HG03159 (cell line): ENCODE data around the gene FAH.

Source experiments
- ATAC-seq: cut with Tn5 transposase; IDR thresholded peaks from one replicate; pipeline ENCODE4 v1.9.1; 2021; ENCODE audit warnings: mild to moderate bottlenecking, moderate library complexity; ENCODE audit not compliant: unreplicated experiment

Gene FAH

DNA sequence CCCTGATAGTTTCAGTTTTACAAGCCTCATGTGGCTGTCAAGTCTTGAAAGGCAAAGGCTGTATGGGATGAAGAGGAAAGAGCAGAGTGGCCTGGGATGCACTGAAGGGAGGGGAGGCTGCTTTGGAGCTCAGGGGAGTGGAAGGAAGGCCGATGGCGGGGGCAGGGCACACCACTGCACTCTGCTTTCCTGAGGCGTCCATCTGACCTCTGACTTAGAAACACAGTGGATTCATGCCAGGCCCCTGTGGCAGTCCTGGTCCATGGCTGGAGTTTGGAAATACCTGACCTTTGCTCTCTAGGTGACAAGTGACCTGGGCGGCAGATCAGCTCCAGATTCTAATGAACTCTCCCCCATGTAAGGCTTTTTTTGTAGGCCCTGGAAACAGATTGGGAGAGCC, 19.0 kb downstream of the FAH start:
- ATAC-seq = no peak

DNA sequence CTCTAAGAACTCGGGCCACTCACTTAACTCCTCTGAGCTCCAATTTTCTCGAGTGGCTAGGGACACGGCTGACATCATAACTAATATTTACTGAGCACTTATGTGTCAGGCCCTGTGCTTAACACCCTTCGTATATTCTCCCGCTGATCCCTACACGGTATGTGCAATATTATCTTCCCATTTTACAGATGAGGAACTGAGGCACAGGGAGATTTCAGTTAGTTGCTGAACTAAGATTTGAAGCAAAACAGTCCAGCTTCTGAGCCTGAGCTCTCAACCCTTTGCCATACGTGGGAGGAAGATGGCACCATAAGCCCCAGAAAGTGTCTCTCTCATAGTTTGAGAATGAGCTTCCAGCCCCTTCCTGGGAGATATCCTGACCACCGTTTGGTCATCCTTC, 19.6 kb downstream of the FAH start:
- ATAC-seq = no peak

DNA sequence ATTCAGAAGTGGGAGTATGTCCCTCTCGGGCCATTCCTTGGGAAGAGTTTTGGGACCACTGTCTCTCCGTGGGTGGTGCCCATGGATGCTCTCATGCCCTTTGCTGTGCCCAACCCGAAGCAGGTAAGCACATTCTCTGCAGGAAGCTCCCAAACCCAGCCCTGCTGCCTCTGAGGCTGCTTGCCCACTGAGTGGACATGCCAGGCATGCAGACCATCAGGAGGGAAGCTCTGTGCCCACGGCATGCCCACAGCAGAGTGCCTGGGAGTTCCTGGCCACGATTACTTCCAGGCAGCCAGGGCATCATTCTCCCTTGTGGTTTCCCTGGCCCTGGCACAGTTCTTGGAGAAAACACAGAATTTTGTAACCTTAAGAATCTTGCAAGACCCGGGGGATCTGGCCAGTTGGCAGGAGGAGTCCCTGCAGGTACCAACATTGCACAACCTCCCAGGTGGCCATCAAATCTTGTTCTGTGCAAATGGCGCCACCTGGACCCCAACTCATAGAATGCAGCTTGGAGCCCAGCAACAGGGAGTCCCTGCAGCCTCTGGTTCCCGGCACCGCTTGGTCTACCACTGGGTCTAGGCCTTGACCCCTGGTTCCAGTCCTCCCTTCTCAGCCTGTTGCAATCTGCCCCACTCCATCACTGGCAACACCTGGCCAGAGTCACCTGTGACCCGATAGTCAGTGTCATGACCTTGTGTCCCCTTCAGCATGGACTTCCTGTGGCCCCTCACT, 20.4 kb downstream of the FAH start:
- ATAC-seq = peak; percentile 77

DNA sequence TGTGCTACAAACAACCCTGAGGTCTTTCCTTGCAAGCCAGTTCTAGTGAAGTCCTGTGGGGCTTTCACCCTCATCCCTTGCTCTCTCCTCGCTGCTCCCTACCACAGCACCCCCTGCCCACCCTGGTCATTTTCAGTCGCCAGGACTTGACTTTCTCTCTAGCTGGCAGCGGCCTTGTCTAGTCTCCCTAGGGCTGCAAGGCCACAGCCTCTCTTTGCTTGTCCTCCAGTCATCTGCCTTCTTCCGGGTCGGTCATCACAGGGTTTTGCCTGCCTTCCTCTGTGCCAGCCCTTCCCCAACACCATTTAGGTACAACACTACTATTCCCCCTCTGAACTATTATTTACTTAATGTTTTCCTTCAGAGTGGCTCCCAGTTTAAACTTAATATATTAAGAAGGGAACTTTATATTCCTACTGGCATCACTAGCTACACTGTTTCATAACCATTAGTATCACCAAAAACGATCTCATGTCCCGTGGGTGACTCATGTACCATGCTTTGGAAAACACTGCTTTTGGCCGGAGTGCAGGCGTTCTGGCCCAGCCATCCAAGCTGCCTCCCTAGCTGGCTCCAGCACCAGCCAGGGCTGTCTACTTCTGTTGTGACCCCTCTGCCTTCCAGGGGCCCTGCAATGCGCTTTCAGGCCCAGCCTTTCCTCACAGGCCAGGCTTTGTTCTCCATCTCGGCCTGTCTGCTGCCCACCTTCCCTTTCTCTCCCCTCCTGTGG, 21.4 kb downstream of the FAH start:
- no peak for ATAC-seq

DNA sequence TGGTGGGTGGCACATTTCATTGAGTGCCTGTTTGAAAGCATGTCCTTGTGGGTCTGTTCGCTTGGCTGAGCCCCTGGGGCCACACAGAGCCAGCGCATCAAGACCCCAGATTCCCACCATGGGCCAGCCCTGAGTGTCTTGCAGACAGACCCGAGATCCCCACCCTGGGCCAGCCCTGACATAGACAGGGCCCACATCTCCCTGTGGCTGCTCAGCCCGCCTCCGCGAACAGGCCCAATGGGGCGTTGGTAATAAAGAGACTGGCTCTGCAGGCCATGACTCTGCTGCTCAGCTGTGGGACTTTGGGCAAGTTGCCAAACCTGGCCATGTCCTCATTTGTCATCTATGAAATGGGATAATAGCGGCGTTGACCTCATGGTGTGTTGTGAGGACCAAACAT, 22.6 kb downstream of the FAH start:
- ATAC-seq = no peak

DNA sequence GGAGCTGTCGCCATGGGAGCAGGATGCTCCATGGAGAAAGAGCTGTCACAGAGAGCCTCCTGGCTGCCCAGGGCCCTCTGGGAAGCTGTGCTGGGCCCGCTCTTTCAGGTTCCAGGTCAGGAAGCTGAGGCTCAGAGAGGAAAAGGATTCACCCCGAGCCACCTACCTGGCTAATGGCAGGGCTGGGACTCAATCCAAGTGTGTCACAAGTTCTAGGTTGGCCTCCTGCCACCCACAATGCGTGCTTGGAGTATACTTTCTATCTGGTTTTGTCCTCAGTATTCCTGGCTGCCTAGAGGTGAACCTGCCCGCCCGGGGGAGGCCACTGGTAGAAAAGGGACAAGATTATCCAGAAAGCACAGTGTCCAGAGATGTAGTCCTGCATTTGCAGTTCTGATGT, 23.6 kb downstream of the FAH start:
- ATAC-seq = no peak

DNA sequence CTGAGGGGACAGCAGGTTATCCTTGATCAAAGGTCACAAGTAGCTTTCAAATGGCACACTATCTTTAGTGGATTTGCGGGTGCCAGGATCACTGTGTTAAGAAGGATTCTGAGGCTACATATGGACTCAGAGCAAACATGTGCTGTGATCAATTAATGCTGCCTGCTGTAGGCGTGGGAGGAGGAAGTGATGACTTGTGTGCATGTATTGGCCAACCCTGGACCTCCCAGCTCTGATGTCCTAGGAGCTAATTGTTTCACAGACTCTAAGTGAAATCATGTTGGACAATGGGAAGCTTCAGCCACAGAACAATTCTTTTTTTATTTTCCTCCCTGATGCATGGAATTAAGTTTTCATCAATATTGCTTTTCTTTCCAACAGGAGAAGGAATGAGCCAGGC, 24.4 kb downstream of the FAH start:
- ATAC-seq = no peak

DNA sequence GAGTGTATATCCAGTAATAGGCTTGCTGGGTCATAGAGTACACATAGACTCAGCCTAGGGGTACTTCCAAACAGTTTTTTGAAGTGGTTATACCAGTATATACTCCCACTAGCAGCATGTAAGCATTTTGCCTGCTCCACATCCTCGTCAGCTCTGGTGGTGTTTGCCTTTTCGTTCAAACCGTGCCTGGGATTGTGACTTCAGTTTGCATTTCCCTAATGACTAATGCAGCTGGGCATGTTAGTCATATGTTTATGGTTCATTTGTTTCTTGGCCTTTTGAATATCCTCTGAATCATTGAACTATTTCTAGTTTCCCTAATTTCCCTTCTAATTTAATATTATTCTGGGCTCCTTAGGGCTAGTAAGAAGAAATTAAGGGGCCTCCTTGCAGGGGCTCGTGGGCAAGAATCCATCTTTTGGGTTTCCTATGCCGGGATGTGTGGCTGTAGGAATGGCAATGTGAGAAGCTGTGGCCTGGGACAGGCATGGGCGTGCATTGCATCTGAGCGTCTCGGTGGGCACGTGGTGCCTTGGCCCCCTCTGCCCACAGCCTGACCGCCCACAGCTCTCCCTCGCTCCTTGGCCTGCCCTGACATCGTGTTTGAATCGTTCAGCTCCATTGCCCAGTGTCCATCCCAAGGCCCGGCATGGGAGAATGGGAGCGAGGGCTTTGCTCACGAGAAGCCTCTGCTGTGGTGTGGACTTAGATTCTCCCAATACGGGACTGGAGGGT, 26.4 kb downstream of the FAH start:
- ATAC-seq = no peak

DNA sequence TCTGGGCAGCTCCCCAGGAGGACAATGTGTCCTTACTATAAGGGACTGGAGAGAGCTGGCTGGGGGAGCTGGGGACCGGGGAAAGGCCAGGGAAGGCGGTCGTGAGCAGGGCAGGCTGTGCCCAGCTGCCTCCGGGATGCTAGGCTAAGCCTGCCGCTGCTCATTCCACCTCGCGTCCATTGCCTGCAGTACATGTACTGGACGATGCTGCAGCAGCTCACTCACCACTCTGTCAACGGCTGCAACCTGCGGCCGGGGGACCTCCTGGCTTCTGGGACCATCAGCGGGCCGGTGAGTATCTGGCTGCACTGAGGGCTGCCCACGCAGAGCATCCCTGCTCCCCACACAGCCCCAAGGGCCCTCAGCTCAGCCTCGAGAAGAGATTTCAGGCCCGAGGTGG, 27.1 kb downstream of the FAH start:
- no peak for ATAC-seq

DNA sequence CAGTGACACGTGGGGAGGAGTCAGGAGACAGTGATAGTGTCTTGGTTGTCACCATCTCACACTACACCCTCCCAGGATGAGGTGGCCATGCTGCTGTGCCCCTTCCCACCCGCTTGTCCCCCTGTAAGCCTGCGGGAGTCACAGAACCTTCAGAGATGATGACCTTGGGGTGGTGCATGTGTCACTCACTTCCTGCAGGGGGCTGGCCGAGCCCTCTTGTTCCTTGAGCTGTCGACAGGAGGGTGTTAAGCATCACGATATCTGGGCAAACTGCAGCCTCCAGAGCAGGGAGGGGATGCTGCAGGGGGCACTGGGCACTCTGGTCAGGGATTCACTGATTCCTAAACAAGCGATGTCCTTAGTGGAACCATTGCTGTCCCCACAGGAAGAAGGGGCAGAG, 27.7 kb downstream of the FAH start:
- no peak for ATAC-seq

DNA sequence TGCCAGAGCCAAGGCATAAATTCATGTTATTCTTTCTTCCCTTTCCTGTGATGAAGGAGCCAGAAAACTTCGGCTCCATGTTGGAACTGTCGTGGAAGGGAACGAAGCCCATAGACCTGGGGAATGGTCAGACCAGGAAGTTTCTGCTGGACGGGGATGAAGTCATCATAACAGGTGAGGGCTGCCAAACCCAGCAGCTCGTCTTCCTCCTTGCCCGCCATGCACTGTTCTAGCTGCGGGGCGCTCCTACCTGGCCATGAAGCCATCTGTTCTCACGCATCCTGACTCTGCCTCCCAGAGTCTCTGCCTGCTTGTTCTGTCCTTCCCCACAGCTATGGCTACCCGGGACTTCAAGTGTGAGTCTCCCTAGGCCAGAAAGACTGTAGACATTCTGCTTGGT, 28.2 kb downstream of the FAH start:
- ATAC-seq = no peak

DNA sequence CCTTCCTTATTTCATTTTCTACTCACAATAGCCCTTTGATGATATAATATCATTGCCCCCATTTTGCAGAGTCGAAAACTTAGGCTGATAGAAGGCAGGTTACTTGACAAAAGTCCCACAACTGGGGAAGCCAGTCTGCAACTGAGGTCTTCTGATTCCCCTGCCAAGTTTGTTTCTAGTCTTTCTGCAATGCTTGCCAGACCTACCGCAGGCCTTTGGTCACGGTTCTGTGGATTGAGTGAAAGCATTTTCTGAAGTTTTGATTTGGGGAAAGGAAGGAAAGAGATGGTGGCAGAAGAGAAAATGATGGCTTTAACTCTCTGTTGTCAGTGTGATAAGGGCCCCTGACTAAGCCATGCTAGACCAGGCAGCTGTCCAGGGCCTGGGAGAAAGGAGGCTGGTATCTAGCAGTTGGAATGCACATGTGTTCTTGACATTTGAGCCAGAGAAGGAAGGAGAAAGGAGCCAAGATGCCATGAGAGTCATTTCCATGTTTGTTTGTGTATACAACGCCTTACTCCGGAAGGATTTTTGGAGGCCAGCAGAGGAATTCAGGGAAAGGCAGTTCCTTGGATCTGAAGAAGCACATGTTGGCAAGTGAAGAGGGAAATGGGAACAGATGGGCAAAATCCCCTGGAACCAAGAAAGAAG, 29.9 kb downstream of the FAH start:
- no peak for ATAC-seq

DNA sequence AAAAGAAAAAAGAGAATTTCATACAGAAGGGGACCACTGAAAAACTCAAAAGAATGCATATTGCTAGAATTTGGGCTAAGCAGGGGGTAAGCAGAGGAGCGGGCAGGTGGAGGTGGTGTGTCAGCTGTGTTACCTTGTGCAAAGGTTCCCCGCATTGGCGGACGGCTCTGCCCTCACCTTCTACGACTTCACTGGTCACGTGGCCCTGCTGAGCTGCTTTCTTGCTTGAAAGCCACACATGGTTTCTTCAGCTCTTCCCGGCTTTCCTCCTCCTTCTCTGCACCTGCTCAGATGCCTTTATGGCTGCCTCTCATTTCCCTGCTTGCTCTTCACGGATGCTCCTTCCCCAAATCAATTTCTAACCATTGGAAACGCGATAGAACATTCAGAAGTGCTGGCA, 30.5 kb downstream of the FAH start:
- no peak for ATAC-seq

DNA sequence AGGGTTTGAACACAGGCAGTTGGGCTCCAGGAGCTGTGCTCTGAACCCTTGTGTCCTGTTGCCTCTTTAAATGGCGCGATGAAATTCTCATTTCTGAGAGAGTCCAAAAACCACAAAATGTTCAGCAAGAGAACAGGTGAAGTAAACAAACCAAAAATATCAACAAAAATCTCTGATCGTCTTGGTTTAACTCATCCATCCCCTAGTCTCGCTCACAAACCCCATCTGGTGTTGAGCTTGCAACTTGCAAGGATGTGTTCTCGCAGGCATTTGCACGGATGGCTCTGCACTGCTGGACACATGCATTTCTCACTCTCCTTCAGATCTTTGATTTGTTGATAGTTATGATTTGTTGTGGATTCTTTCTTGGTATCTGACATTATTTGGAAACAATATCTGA, 31.1 kb downstream of the FAH start:
- ATAC-seq = no peak

DNA sequence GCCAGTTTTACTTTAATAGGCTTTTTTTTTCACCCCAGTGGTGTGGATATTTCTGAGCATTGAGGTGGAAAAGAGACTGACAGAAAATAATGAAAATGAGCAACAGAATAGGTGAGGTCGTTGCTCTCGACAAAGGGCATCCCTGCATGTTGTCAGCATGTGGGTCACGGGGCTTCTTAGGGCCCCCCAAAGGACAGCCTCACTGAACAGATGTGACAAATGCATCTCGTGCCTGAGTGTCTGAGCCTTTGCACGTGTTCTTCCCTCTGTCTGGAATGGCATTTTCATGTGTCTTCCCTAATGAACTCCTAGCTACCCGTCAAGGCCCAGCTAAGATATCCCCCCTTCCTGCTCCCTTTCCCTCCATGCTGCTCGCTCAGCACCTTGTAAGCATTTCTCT, 31.8 kb downstream of the FAH start:
- ATAC-seq = no peak

DNA sequence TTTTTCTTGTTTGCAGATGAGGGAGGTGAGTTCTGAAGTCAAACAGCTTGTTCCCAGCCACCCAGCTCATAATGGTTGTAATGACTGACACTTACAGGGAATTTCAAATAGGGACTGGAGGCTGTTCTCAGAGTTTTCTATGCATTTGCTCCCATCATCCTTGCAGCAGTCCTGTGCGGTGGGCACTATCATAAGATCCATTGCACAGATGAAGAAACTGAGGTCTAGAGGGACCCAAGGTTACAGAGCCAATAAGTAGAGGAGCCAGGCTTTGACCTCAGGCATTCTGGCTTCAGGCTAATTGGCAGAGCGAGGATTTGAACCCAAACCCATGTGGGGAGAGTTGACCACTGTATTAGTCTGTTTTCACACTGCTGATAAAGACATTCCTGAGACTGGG, 32.4 kb downstream of the FAH start:
- no peak for ATAC-seq

DNA sequence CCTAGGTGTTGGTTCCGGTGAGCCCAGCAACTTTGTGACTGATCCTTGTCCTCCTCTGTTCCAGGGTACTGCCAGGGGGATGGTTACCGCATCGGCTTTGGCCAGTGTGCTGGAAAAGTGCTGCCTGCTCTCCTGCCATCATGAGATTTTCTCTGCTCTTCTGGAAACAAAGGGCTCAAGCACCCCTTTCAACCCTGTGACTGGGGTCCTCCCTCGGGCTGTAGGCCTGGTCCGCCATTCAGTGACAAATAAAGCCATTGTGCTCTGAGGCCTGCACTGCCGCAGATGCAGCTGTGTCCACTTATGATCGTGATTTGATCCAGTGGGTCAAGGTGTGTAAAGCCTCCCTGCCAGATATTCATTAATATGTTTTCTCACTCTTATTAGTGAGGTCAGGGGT, 33.3 kb downstream of the FAH start:
- ATAC-seq = no peak

DNA sequence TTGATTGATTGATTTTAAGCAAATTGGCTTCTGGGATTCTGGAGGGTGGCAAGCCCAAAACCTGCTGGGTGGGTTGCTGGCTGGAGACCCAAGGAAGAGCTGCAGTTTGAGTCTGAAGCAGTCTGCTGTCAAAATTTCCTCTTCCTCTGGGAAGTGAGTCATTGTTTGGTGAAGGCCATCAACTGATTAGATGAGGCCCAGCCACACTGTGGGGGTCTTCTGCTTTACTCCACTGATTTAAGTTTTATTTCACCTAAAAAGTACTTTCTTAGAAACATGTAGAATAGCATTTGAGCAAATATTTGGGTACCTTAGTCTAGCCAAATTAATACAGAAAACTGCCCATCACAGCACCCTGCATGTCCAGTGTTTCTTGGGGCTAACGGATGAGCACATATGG, 33.8 kb downstream of the FAH start:
- no peak for ATAC-seq

DNA sequence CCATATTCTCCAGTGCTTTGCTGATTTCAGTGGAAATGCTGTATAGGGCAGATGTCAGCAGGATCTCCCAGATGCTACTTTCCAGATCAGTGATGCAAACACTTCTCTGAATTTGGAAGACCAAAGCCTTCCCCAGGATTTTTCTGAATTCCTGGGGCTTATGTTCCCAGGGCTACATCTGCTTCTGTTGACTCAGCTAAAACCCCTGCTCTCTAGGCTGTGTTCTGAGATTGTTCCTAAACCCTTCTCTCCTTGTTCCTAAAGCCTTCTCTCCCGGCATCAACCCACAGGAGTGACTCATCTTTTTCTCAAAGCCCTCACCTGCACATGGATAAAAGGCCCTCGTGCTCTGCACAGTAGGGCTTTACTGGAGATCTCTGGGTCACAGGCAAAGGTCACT, 35.5 kb downstream of the FAH start:
- ATAC-seq = no peak

DNA sequence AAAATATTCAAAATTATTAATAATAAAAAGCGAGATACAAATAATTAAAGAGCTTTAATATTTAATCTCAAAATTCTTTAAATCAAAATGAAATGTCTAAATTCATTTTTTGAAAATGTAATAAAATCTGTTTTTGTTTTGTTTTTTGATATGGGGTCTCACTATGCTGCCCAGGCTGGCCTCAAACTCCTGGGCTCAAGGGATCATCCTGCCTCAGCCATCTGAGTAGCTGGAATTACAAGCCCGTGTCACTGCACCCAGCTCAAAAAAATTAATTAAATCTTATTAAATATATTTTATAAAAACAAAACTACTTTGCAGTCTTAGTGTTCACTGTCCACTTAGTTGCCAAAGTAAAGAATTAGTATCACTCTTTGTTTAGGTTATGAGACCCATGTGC, 38.4 kb downstream of the FAH start:
- no peak for ATAC-seq

DNA sequence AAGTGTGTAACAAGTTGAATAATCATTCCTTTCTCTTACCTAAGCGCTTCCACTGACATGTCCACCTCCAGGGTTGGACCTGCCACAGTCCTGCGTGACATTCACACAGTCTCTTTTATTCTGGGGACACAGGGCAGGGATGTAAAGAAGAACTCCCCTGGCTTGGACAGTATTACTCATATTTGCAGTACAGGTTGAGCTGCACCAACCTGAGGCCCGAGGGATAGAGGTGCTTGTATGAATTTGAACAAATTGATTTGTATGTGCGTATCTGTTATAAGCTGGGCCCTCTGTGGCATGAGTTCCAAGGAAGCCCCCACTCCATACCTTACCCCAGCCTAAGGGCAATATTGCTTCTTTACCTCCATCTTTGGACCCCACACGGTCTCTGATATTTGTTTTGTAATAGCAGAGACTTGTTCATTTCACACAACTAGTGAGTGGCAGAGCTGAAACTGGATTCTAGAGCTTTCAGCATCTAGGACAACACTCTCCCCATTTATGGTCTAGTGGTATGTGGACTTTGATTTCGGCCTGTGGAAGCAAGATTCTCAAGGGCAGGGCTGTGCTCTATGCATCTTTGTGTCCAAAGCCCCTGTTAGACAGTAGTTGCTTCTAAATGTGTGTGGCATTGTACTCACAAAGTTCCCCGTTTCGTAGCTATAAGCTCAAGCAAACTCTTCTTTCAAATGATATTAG, 39.2 kb downstream of the FAH start:
- ATAC-seq = no peak
